Measurements from ENCODE around the gene KCNQ1.

The KCNQ1 gene

DNA sequence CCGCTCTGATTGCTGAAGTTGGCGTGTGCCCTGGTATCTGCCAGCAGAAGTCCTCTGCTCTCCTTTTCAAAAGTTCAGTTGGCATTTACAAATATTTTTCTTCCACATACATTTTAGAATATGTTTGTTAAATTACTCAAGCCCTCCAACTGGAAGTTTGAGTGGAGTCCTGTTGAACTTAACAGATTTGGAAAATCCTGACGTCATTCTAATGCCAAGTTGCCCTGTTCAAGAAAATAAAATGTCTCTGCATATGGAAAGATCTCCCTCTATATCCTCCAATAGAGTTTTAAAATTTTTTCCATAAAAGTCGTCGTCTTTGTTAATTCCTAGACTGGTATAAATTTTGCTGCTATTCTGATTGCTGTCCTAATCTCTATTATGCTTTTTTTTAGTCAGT lies 251.6 kb downstream of the KCNQ1 start:
- peaks cover 3% of the 10 kb centered on the region for H3F3A ChIP-seq (ENCODE audit: low read depth)
- H3K79me2 ChIP-seq (ENCODE audit: insufficient read depth, low read length): peaks cover 82% of the 10 kb centered on the region
- TF ChIP-seq, protein P1, sequence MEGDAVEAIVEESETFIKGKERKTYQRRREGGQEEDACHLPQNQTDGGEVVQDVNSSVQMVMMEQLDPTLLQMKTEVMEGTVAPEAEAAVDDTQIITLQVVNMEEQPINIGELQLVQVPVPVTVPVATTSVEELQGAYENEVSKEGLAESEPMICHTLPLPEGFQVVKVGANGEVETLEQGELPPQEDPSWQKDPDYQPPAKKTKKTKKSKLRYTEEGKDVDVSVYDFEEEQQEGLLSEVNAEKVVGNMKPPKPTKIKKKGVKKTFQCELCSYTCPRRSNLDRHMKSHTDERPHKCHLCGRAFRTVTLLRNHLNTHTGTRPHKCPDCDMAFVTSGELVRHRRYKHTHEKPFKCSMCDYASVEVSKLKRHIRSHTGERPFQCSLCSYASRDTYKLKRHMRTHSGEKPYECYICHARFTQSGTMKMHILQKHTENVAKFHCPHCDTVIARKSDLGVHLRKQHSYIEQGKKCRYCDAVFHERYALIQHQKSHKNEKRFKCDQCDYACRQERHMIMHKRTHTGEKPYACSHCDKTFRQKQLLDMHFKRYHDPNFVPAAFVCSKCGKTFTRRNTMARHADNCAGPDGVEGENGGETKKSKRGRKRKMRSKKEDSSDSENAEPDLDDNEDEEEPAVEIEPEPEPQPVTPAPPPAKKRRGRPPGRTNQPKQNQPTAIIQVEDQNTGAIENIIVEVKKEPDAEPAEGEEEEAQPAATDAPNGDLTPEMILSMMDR (conservative IDR thresholded peaks at IDR 0.05; ENCODE audit: low read length): no peak
- no peak for TF ChIP-seq EZH2phosphoT487 (IDR thresholded peaks at IDR 0.05; ENCODE audit: borderline replicate concordance)
- no peak overlapping the region for H2AFZ ChIP-seq (ENCODE audit: low read length)
- peak overlapping the region; percentile 88 for H3K4me2 ChIP-seq (ENCODE audit: low read depth, low read length, poor library complexity, severe bottlenecking)
- no peaks in the 10 kb centered on the region for H3K9me2 ChIP-seq (replicated peaks; ENCODE audit: low read depth, low read length)
- H3K36me3 ChIP-seq (ENCODE audit: insufficient read depth, low read length): no peaks in the 10 kb centered on the region
- peak overlapping the region; percentile 75 for H3K4me3 ChIP-seq (ENCODE audit: low read length, poor library complexity, severe bottlenecking)
- H4K20me1 ChIP-seq (ENCODE audit: insufficient read depth, low read length, poor library complexity, severe bottlenecking): peaks cover 64% of the 10 kb centered on the region
- H3K4me1 ChIP-seq (ENCODE audit: insufficient read depth, low read length, poor library complexity, severe bottlenecking): peaks cover 76% of the 10 kb centered on the region
- no peaks in the 10 kb centered on the region for H3K27me3 ChIP-seq (ENCODE audit: insufficient read depth, low read length, poor library complexity, severe bottlenecking)
- H3K9ac ChIP-seq (ENCODE audit: low read depth, low read length, poor library complexity, severe bottlenecking): peak overlapping the region; percentile 77
- no peaks in the 10 kb centered on the region for H3K9me3 ChIP-seq (ENCODE audit: insufficient read depth, low read depth, low read length)

- Histone ChIP-seq H3K4me3 (ENCODE audit: low read length, poor library complexity, severe bottlenecking) (peak overlapping the region; percentile 75), H3K36me3 (ENCODE audit: insufficient read depth, low read length) (no peaks in the 10 kb centered on the region), H2AFZ (ENCODE audit: low read length) (no peak overlapping the region), H3K9me2 (replicated peaks; ENCODE audit: low read depth, low read length) (no peaks in the 10 kb centered on the region), H3K4me1 (ENCODE audit: insufficient read depth, low read length, poor library complexity, severe bottlenecking) (peaks cover 71% of the 10 kb centered on the region), H3K27me3 (ENCODE audit: insufficient read depth, low read length, poor library complexity, severe bottlenecking) (no peaks in the 10 kb centered on the region), H3K4me2 (ENCODE audit: low read depth, low read length, poor library complexity, severe bottlenecking) (peak overlapping the region; percentile 88), H3F3A (ENCODE audit: low read depth) (peaks cover 3% of the 10 kb centered on the region), H3K9me3 (ENCODE audit: insufficient read depth, low read depth, low read length) (no peaks in the 10 kb centered on the region), H4K20me1 (ENCODE audit: insufficient read depth, low read length, poor library complexity, severe bottlenecking) (peaks cover 52% of the 10 kb centered on the region), H3K9ac (ENCODE audit: low read depth, low read length, poor library complexity, severe bottlenecking) (peak overlapping the region; percentile 77), H3K79me2 (ENCODE audit: insufficient read depth, low read length) (peaks cover 68% of the 10 kb centered on the region)
- TF ChIP-seq, protein P1 (conservative IDR thresholded peaks at IDR 0.05; ENCODE audit: low read length): no peak
Observed at GRCh38 chr11:2697866-2698265, 253.1 kb downstream of the KCNQ1 start.

DNA sequence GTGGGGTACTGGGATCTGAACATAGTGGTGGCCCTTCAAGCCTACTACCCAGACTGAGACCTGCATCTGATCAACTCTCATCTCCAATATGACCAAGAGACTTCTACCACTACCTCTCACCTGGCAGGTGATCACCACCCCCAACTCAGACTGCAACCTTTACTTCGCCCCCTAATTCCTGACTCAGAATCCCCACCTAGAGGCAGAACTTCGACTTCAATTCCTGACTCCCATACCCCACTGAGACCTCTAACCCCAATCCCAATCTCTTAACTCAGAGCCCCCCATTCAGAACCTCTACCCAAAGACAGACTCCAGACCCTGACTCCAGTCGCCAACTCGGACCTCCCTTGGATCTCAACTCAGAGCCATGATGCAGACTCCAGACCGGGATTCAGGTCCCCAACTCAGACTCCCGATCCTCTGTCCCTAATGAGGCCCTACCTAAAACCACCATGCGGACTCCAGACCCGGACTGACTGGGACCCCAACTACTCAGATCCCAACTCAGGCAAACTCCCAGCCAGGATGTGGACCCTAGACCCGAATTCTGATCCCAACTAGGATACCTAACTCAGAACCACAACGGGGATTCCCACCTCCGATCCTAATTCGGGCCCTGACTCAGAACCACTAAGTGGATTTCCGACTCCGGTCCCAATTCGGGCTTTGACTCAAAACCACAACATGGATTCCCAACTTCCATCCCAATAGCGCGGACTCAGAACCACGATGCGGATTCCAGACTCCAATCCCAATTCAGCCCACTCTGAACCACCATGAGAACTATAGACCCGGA lies 253.8 kb downstream of the KCNQ1 start:
- Histone ChIP-seq H3K4me3 (ENCODE audit: low read length, poor library complexity, severe bottlenecking) (peak overlapping the region; percentile 75), H3K9ac (ENCODE audit: low read depth, low read length, poor library complexity, severe bottlenecking) (peak overlapping the region; percentile 77), H3K4me1 (ENCODE audit: insufficient read depth, low read length, poor library complexity, severe bottlenecking) (peaks cover 71% of the 10 kb centered on the region), H3K4me2 (ENCODE audit: low read depth, low read length, poor library complexity, severe bottlenecking) (peak overlapping the region; percentile 88), H4K20me1 (ENCODE audit: insufficient read depth, low read length, poor library complexity, severe bottlenecking) (peaks cover 45% of the 10 kb centered on the region), H3K9me3 (ENCODE audit: insufficient read depth, low read depth, low read length) (no peaks in the 10 kb centered on the region), H3K27me3 (ENCODE audit: insufficient read depth, low read length, poor library complexity, severe bottlenecking) (no peaks in the 10 kb centered on the region), H3F3A (ENCODE audit: low read depth) (peaks cover 3% of the 10 kb centered on the region), H2AFZ (ENCODE audit: low read length) (no peak overlapping the region), H3K36me3 (ENCODE audit: insufficient read depth, low read length) (no peaks in the 10 kb centered on the region), H3K9me2 (replicated peaks; ENCODE audit: low read depth, low read length) (no peaks in the 10 kb centered on the region), H3K79me2 (ENCODE audit: insufficient read depth, low read length) (peaks cover 60% of the 10 kb centered on the region)
- TF ChIP-seq, protein P1 (conservative IDR thresholded peaks at IDR 0.05; ENCODE audit: low read length): peak; percentile 25; the same call in 1 of the 2 replicates
- TF ChIP-seq EZH2phosphoT487 (IDR thresholded peaks at IDR 0.05; ENCODE audit: borderline replicate concordance): no peak

Measured in Loucy (cell line).